WTC11 (cell line): Measurements from ENCODE around the gene MAGI3.

Experiments used
- CBFB ChIP-seq: sonication (generic); formaldehyde crosslinking; IDR thresholded peaks from 2 replicates; pipeline ENCODE4 v1.8.1; 2022; ENCODE audit warnings: mild to moderate bottlenecking, low read depth, missing genetic modification reagents
- CREB1 ChIP-seq: sonication (generic); formaldehyde crosslinking; IDR thresholded peaks from 2 replicates; pipeline ENCODE4 v1.8.0; 2023; ENCODE audit warnings: mild to moderate bottlenecking, missing genetic modification reagents
- E2F4 ChIP-seq: sonication (generic); formaldehyde crosslinking; IDR thresholded peaks from 2 replicates; pipeline ENCODE4 v1.8.1; 2022; ENCODE audit warnings: low read depth, mild to moderate bottlenecking, moderate library complexity, missing genetic modification reagents, borderline replicate concordance
- GTF2I ChIP-seq: fragments of 250-450 bp; sonication (Bioruptor Pico); conservative IDR thresholded peaks from 2 replicates; pipeline ENCODE4 v1.4.0; 2021; ENCODE audit warnings: mild to moderate bottlenecking
- IRF2 ChIP-seq: sonication (generic); formaldehyde crosslinking; IDR thresholded peaks from 2 replicates; pipeline ENCODE4 v1.8.0; 2022; ENCODE audit warnings: low read depth, missing genetic modification reagents, borderline replicate concordance
- JUN ChIP-seq: sonication (generic); formaldehyde crosslinking; IDR thresholded peaks from 2 replicates; pipeline ENCODE4 v1.8.0; 2023; ENCODE audit warnings: mild to moderate bottlenecking, missing genetic modification reagents
- NFATC4 ChIP-seq: fragments of 250-450 bp; sonication (Bioruptor Pico); IDR thresholded peaks from 2 replicates; pipeline ENCODE4 v1.9.0; 2021; ENCODE audit warnings: mild to moderate bottlenecking
- NR1H2 ChIP-seq: sonication (generic); formaldehyde crosslinking; IDR thresholded peaks from 2 replicates; pipeline ENCODE4 v1.9.0; 2021; ENCODE audit warnings: mild to moderate bottlenecking, moderate library complexity, missing genetic modification reagents
- SMAD3 ChIP-seq: sonication (generic); formaldehyde crosslinking; IDR thresholded peaks from 2 replicates; pipeline ENCODE4 v1.8.0; 2022; ENCODE audit warnings: missing genetic modification reagents, mild to moderate bottlenecking, borderline replicate concordance
- TEAD4 ChIP-seq: sonication (generic); formaldehyde crosslinking; IDR thresholded peaks from 2 replicates; pipeline ENCODE4 v1.8.0; 2022; ENCODE audit warnings: mild to moderate bottlenecking, missing genetic modification reagents
- ZNF532 ChIP-seq: fragments of 250-450 bp; sonication (Bioruptor Pico); IDR thresholded peaks from 2 replicates; pipeline ENCODE4 v1.9.0; 2021; ENCODE audit warnings: mild to moderate bottlenecking, borderline replicate concordance
- TF ChIP-seq, protein P1 (sequence below): sonication (generic); formaldehyde crosslinking; IDR thresholded peaks from 2 replicates; pipeline ENCODE4 v1.8.1; 2023; ENCODE audit warnings: mild to moderate bottlenecking, missing genetic modification reagents, borderline replicate concordance
- TF ChIP-seq, protein P2 (sequence below): fragments of 200-600 bp; IDR thresholded peaks from 2 replicates; pipeline ENCODE4 v1.8.0; 2022; ENCODE audit warnings: antibody characterized with exemption

- TF ChIP-seq, protein P1, sequence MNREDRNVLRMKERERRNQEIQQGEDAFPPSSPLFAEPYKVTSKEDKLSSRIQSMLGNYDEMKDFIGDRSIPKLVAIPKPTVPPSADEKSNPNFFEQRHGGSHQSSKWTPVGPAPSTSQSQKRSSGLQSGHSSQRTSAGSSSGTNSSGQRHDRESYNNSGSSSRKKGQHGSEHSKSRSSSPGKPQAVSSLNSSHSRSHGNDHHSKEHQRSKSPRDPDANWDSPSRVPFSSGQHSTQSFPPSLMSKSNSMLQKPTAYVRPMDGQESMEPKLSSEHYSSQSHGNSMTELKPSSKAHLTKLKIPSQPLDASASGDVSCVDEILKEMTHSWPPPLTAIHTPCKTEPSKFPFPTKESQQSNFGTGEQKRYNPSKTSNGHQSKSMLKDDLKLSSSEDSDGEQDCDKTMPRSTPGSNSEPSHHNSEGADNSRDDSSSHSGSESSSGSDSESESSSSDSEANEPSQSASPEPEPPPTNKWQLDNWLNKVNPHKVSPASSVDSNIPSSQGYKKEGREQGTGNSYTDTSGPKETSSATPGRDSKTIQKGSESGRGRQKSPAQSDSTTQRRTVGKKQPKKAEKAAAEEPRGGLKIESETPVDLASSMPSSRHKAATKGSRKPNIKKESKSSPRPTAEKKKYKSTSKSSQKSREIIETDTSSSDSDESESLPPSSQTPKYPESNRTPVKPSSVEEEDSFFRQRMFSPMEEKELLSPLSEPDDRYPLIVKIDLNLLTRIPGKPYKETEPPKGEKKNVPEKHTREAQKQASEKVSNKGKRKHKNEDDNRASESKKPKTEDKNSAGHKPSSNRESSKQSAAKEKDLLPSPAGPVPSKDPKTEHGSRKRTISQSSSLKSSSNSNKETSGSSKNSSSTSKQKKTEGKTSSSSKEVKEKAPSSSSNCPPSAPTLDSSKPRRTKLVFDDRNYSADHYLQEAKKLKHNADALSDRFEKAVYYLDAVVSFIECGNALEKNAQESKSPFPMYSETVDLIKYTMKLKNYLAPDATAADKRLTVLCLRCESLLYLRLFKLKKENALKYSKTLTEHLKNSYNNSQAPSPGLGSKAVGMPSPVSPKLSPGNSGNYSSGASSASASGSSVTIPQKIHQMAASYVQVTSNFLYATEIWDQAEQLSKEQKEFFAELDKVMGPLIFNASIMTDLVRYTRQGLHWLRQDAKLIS = no peak
- TF ChIP-seq IRF2 (CRISPR knock-in tag) (no peak), JUN (CRISPR knock-in tag) (no peak), CBFB (CRISPR knock-in tag) (no peak), CREB1 (no peak), ZNF532 (CRISPR knock-in tag) (no peak), NR1H2 (CRISPR knock-in tag) (no peak), NFATC4 (no peak), TEAD4 (CRISPR knock-in tag) (no peak), SMAD3 (CRISPR knock-in tag) (no peak), GTF2I (CRISPR knock-in tag) (no peak), E2F4 (CRISPR knock-in tag) (no peak)
- TF ChIP-seq, protein P2, sequence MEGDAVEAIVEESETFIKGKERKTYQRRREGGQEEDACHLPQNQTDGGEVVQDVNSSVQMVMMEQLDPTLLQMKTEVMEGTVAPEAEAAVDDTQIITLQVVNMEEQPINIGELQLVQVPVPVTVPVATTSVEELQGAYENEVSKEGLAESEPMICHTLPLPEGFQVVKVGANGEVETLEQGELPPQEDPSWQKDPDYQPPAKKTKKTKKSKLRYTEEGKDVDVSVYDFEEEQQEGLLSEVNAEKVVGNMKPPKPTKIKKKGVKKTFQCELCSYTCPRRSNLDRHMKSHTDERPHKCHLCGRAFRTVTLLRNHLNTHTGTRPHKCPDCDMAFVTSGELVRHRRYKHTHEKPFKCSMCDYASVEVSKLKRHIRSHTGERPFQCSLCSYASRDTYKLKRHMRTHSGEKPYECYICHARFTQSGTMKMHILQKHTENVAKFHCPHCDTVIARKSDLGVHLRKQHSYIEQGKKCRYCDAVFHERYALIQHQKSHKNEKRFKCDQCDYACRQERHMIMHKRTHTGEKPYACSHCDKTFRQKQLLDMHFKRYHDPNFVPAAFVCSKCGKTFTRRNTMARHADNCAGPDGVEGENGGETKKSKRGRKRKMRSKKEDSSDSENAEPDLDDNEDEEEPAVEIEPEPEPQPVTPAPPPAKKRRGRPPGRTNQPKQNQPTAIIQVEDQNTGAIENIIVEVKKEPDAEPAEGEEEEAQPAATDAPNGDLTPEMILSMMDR = no peak
Observed at GRCh38 chr1:113437554-113438341, 47.4 kb downstream of the MAGI3 start.
